DMS153 (cell line): Measurements from ENCODE around the gene PCOLCE2.
A peak's percentile ranks its signal among the peaks of the same experiment; 100 is the strongest.
"Not testable (repeated sequence)": the region's sequence is repeated elsewhere in the genome, so short reads cannot be mapped to it uniquely, and the experiment has no call there.

ENCODE experiments used
- DNase-seq: peaks from one replicate; lab custom pipeline; 2025; lab: John Stamatoyannopoulos, UW

The PCOLCE2 gene

GRCh38 chr3:142898346-142899213, 9.7 kb upstream of the PCOLCE2 start:
- DNase-seq = no peak

GRCh38 chr3:142897807-142898206, 8.9 kb upstream of the PCOLCE2 start:
- no peak for DNase-seq

GRCh38 chr3:142896996-142897395, 8.1 kb upstream of the PCOLCE2 start:
- DNase-seq = no peak

- no peak for DNase-seq
Observed at GRCh38 chr3:142896201-142896755, 7.4 kb upstream of the PCOLCE2 start.

DNA sequence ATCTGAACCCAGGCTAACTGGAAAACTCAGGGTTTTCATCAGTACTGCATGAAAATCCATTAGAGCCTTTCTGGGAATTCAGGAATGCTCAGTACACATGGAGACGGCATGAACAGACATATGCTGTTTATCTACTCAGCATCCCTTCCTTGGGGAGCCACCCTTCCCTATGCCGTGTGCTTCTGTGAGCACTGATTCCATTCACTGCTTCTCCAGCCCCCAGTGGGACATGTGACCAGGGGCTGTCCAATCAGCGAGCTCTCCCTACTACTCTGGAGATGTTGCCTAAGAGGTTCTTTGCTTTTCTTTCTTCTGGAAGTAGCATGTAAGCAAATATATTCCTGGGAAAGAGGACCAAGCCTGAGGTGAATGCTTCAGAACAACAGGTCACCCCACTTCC, 5.6 kb upstream of the PCOLCE2 start:
- no peak for DNase-seq

DNA sequence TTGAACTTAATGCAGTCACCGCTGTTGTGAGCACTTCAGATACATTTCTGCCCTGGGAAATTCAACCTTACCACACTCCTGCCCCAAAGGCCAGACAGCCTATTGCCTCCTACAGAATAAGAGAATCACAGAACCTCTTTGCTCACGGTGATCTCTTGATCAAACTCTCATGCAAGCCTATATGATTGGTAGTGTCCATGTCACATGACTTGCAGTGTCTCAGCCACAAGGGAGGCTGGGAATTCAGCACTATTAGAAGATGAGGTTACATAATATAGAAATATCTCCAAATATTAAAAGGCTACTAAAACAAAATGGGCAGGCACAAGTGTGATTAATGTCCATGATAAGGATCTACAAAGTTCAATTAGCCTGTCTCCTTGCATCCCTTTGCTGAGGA, 3.8 kb upstream of the PCOLCE2 start:
- no peak for DNase-seq

- DNase-seq = no peak
Observed at GRCh38 chr3:142890592-142890991, 1.7 kb upstream of the PCOLCE2 start.

DNA sequence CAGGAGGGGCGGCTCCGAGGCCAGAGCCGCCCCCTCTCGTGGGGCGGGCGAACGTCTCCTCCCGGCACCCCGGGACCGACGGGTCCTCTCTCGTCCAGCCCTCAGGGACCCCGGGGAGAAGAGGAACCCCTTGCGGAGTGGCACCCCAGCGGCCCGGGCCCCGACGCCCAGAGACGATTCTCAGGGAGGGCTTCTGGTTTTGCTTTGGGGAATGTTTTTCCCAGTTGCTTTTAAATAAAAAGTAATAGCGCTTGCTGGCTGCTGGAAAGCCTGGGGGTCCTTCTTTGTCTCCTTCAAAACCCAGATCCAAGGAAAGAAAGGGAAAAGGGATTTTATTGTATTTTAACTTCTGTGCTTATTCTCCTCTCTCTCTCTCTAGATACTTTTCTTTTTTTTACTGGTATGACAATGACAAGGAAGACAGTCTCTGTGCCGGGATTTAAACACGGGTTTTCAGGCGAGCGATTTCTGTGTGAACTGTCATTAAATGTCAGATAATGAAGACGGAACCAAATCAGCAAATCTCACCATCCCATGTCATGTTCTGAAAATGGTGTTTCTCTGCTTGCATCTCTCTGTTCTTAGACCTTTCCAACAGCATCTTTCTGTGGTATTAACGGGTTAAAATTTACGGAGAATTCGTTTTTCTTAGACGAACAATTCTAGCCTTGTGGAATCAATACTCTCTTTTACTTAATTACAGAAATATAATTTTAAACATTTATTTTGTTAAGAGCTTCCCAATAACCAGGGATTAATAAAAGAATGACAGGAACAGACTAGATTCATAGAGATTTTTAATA, 530 bp upstream of the PCOLCE2 start:
- no peak for DNase-seq

DNA sequence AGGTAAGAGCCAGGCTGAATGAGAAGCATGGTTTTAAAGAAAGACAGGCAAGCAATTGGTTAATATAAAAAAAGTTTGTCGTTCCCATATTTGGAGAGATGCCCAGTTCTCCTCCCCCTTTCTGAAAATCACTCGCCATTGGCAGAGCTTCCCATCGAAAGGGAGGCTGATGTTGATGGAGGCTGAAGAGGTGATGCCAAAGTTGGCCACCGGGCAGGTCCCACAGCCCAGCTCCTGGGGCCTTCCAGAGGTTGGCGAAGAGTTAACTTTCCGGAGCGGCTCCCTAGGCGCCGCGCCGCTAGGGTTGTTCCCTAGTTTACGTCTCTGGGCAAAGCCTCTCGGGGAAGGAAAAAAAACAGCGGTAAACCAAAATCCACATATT, 793 bp downstream of the PCOLCE2 start:
- DNase-seq = no peak

GRCh38 chr3:142886940-142887339, 1.9 kb downstream of the PCOLCE2 start:
- no peak for DNase-seq

DNA sequence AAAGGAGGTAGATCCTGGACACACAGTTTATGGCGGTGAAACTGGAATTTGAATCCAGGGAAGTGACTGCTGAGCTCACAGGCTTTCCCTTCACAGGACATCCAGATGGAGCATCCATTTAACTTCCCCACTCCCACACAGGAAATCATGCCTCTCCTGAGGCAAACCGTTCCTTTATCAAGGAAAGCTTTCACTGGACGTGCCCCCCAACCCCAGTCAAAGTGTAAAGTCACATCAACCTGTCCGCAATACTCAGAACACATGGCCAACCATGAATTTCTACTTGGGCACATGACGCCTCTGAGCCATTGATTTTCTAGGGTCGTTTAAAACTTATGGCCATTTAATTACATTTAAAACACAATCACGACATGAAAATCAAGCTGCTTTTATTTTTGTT, 2.9 kb downstream of the PCOLCE2 start:
- DNase-seq = no peak

DNA sequence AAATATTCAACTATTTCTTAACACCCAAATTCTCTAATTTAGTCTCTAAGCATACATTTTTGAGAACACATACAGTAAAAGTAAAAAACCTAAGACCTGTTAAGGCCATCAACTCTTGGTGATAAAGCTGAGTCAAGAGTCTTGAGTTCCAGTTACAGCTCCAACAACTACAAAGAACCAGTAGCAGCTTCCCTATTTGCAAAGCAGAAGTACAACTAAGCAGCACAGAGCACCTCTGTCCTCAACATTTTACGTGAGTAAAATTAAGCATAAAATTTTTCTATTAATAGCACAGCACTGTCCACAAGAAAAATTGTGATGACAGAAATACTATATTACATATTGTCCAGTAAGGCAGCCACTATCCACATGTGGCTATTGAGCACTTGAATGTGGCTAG, 4.4 kb downstream of the PCOLCE2 start:
- no peak for DNase-seq

DNA sequence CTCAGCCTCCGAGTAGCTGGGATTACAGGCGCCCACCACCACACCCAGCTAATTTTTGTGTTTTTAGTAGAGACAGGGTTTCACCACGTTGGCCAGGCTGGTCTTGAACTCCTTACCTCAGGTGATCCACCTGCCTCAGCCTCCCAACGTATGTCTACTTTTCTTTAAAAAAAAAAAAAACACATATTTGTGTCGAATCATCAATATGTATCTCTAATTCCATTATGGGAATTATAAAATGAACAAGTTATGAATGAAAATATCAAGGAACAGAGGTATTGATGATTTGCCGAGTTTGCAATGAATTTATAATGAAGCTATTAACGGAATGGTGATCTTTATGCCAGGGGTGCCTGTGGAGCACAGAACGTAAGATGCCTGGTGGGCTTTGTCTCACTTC, 5.3 kb downstream of the PCOLCE2 start:
- not testable (repeated sequence) for DNase-seq

DNA sequence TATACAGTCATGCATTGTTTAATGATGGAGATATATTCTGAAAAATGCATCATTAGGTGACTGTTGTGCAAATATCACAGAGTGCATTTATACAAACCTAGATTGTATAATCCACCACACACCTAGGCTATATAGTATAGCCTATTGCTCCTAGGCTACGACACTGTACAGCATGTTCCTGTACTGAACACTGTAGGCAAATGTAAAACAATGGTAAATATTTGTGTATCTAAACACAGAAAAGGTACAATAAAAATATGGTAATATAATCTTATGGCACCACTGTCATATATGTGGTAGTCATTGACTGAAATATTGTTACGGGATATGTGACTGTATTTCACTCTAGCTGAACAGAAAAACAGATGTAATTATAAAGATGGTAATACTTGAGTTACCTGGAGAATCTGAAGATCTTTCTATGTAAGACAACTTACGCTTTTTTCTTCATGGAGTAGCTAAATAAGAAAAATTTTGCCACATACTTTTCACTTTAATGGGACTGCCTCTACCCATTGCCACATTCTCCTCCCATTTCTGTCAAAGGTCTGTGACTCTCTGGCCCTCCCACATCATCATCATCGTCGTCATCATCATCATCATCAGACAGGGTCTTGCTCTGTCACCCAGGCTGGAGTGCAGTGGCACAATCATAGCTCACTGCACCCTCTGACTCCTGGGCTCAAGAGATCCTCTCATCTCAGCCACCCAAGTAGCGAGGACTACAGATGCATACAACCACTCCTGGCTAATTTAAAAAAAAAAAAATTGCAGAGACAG, 7.2 kb downstream of the PCOLCE2 start:
- no peak for DNase-seq

GRCh38 chr3:142878649-142879300, 10.1 kb downstream of the PCOLCE2 start:
- DNase-seq = no peak

DNA sequence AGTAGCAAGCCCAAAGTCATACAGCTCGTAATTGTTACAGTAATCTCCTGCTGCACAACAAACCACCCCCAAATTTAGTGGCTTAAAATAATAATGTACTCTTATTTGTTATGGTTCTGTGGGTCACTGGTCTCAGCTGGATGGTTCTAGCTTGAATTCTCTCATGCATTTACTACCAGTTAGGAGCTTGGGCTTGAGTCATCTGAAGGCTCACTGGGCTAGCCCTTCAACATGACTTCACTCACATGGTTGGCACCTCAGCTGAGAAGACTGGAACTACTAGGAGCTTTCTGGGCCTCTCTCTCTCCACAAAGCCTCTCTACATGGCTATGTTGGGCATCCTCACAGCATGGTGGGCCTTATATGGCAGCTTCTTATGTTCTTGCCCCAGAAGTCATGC, 12.5 kb downstream of the PCOLCE2 start:
- no peak for DNase-seq

- DNase-seq = no peak
Observed at GRCh38 chr3:142875583-142876207, 13.2 kb downstream of the PCOLCE2 start.

DNA sequence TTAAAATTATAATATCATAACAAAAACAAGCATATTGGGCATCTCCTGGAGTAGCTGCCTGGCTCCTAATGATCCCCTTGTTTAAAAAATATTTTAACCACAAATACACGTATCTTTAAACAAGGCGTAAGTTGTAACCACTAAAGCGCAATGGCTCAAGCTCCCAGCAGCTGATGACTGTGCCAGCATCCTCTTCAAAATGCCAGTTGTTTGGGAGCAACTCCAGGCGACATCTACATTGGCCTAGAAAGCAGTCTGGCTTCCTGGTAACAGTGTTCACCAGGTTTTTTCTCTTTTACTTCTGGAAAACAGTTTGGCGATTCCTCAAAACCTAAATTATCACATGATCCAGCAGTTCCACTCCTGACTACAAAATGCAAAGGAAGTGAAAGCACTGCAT, 13.8 kb downstream of the PCOLCE2 start:
- no peak for DNase-seq

GRCh38 chr3:142868382-142868781, 20.5 kb downstream of the PCOLCE2 start:
- DNase-seq = not testable (repeated sequence)

DNA sequence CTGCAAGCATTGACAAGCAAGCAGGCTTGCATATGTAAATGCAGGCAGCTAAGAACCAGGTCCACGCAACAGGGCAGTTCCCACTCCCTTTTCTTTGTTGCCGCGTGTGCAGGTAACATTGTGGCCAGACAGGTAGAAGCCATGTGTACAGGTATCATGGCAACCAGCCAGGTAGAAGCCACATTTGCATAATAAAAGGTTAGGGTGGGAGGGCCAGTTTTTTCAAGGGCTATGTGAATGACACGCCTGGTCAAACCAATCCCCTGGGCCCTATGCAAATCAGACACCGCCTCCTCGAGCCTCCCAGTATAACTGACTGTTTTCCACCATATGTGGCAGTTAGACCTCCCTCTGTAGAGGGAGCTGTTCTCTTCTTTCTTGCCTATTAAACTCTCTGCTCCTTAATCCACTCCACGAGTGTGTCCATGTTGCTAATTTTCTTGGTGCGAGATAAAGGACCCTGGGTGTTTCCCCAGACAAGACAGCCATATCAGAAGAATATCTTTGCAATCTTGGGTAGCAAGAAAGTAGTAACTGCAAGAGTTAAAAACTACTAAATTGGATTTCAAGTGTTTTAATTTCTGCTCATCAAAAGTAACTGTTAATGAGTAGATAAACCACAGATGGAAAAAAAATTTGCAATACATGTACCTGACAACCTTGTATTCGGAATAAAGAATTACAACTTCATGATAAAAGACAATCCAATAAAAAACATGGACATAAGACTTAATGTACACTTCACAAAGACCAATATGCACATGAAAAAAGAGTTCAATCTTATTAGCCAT, 21.8 kb downstream of the PCOLCE2 start:
- DNase-seq = peak; percentile 87
